OCI-LY1 (cell line): ENCODE data around the gene HOXB7.

Experiments
- EZH2 ChIP-seq: fragments of 200-600 bp; sonication (generic), shearing (Covaris generic); IDR thresholded peaks from 2 replicates; pipeline ENCODE4 v1.8.0; 2017; ENCODE audit warnings: borderline replicate concordance, mixed run types, mild to moderate bottlenecking, antibody characterized with exemption, low read length, moderate library complexity, mixed read lengths
- TF ChIP-seq, protein P1 (sequence below): fragments of 200-600 bp; sonication (generic), shearing (Covaris generic); IDR thresholded peaks from 2 replicates; pipeline ENCODE4 v1.5.1; 2017; ENCODE audit warnings: mild to moderate bottlenecking, antibody characterized with exemption, low read length, moderate library complexity, mixed read lengths

DNA sequence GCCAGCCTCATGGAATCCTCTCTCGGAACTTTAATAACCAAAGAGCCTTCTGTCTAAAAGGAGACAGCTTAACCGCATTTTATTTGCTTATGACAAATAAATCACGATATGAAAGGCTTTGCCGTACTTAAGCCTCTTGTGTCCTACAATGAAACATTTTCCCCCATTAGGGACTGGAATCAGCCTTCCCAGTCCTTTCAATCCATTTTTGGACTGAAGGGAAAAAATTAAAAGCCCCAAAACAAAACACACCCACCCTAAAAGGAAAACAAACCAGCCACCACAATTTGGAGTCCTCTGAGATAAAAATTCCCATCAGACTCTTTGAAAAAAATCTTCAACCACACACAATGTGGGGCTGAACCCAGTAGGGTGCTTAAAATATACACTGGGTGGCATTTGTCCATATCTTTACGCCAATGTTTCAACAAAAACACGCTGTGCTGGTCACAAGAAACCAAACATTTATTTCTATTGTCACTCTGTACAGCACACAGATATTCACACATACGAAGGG, 35.7 kb downstream of the HOXB7 start:
- TF ChIP-seq, protein P1, sequence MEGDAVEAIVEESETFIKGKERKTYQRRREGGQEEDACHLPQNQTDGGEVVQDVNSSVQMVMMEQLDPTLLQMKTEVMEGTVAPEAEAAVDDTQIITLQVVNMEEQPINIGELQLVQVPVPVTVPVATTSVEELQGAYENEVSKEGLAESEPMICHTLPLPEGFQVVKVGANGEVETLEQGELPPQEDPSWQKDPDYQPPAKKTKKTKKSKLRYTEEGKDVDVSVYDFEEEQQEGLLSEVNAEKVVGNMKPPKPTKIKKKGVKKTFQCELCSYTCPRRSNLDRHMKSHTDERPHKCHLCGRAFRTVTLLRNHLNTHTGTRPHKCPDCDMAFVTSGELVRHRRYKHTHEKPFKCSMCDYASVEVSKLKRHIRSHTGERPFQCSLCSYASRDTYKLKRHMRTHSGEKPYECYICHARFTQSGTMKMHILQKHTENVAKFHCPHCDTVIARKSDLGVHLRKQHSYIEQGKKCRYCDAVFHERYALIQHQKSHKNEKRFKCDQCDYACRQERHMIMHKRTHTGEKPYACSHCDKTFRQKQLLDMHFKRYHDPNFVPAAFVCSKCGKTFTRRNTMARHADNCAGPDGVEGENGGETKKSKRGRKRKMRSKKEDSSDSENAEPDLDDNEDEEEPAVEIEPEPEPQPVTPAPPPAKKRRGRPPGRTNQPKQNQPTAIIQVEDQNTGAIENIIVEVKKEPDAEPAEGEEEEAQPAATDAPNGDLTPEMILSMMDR, result no peak
- TF ChIP-seq EZH2, result no peak
